Effector memory CD4-positive, alpha-beta T cell (primary cell): ENCODE measurements around the gene ZNF438.
"Not testable (repeated sequence)": the region's sequence is repeated elsewhere in the genome, so short reads cannot be mapped to it uniquely, and the experiment has no call there.

Experiments
- DNase-seq, 3 donors: peaks; one replicate each; pipeline ENCODE4 v3.0.0-alpha.2; 2020
- H3K27ac ChIP-seq: 2 replicates; pipeline ENCODE4 v1.7.0; 2013; ENCODE audit warnings: mild to moderate bottlenecking, low read length, moderate library complexity; ENCODE audit not compliant: insufficient read depth, poor library complexity, severe bottlenecking
- H3K27me3 ChIP-seq: replicated peaks from 2 replicates; pipeline ENCODE4 v1.7.0; 2013; ENCODE audit warnings: mild to moderate bottlenecking, low read length; ENCODE audit not compliant: insufficient read depth, control insufficient read depth, poor library complexity, severe bottlenecking
- H3K36me3 ChIP-seq: 2 replicates; pipeline ENCODE4 v1.7.0; 2013; ENCODE audit warnings: mild to moderate bottlenecking, low read length, moderate library complexity; ENCODE audit not compliant: control insufficient read depth, insufficient read depth
- H3K4me1 ChIP-seq: 2 replicates; pipeline ENCODE4 v1.7.0; 2013; ENCODE audit warnings: low read length, mild to moderate bottlenecking; ENCODE audit not compliant: control insufficient read depth, insufficient read depth, poor library complexity, severe bottlenecking
- H3K4me3 ChIP-seq: 2 replicates; pipeline ENCODE4 v1.7.0; 2013; ENCODE audit warnings: low read length, low read depth, mild to moderate bottlenecking; ENCODE audit not compliant: insufficient read depth, poor library complexity, severe bottlenecking
- H3K9me3 ChIP-seq: 2 replicates; pipeline ENCODE4 v1.7.0; 2013; ENCODE audit warnings: mild to moderate bottlenecking, low read length, moderate library complexity; ENCODE audit not compliant: control insufficient read depth

ZNF438 gene

DNA sequence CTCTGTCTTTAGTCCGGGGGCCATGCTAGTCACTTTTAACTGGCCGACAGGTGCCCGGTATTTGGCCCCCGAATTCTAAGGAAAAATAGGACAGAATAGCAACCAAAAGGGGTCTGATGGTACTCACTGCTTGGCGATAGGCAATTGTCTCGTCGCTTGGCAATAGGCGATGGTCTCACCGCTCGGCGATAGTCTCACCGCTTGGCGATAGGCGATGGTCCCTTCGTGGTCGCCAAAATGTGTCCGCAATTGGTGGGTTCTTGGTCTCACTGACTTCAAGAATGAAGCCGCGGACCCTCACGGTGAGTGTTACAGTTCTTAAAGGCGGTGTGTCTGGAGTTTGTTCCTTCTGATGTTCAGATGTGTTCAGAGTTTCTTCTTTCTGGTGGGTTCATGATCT is 130.2 kb downstream of the ZNF438 start:
- not testable (repeated sequence) for H3K4me1 ChIP-seq, H3K27me3 ChIP-seq, H3K9me3 ChIP-seq, H3K4me3 ChIP-seq, H3K36me3 ChIP-seq, DNase-seq, H3K27ac ChIP-seq

DNA sequence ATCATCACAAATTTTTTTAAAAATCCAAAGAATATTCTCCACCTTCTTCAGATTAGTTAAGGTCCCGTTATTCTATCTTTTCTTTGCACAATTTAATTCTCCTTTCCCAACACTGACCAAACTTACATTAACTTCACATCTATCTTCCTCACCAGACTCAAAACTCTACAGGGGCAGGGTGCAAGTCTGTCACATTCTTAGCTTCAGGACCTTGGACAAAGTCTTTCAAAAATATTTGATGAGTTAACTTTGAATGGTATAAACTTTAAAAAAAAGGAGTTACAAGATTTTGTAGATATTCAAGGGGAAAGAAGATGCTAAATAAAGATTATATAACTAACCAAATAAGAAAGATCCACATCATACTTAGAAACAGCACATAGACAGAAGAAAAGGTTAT is 132.7 kb downstream of the ZNF438 start:
- Histone ChIP-seq H3K27me3 (no peaks in the 10 kb centered on the region), H3K36me3 (no peaks in the 10 kb centered on the region), H3K4me1 (no peaks in the 10 kb centered on the region), H3K9me3 (no peaks in the 10 kb centered on the region), H3K27ac (no peak overlapping the region), H3K4me3 (no peak overlapping the region)
- no peak for DNase-seq

- Histone ChIP-seq H3K4me3 (no peak overlapping the region), H3K27me3 (no peaks in the 10 kb centered on the region), H3K4me1 (no peaks in the 10 kb centered on the region), H3K36me3 (no peaks in the 10 kb centered on the region), H3K27ac (no peak overlapping the region), H3K9me3 (no peaks in the 10 kb centered on the region)
- no peak for DNase-seq
Observed at GRCh38 chr10:30897547-30897946, 134.1 kb downstream of the ZNF438 start.

DNA sequence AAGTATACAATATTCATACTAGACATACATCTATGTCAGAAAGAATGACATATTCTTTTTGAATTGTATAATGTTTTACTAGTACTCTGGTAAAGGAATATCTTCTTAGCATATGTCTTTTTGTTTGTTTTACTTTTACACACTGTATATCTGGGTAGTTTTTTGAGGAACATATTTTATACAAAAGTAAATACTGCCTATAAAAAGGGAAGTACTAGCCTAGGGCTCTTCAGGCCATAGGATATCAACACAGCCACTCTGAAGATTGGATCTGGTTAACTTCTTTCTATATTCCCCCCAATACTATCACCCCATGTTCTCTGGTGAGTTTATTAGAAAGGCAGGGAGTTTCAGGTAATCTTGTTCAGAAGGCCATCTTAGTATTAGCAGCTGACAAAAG is 134.6 kb downstream of the ZNF438 start:
- Histone ChIP-seq H3K4me3 (no peak overlapping the region), H3K9me3 (no peaks in the 10 kb centered on the region), H3K27me3 (no peaks in the 10 kb centered on the region), H3K27ac (no peak overlapping the region), H3K4me1 (no peaks in the 10 kb centered on the region), H3K36me3 (no peaks in the 10 kb centered on the region)
- no peak for DNase-seq

GRCh38 chr10:30894221-30894620 is 137.4 kb downstream of the ZNF438 start:
- no peaks in the 10 kb centered on the region for H3K9me3 ChIP-seq
- H3K27ac ChIP-seq: no peak overlapping the region
- no peak overlapping the region for H3K4me3 ChIP-seq
- no peak for DNase-seq
- H3K4me1 ChIP-seq: no peaks in the 10 kb centered on the region
- H3K36me3 ChIP-seq: no peaks in the 10 kb centered on the region
- no peaks in the 10 kb centered on the region for H3K27me3 ChIP-seq

GRCh38 chr10:30893208-30893607 is 138.5 kb downstream of the ZNF438 start:
- Histone ChIP-seq H3K27me3 (no peaks in the 10 kb centered on the region), H3K36me3 (no peaks in the 10 kb centered on the region), H3K4me3 (no peak overlapping the region), H3K9me3 (no peaks in the 10 kb centered on the region), H3K4me1 (no peaks in the 10 kb centered on the region), H3K27ac (no peak overlapping the region)
- no peak for DNase-seq

DNA sequence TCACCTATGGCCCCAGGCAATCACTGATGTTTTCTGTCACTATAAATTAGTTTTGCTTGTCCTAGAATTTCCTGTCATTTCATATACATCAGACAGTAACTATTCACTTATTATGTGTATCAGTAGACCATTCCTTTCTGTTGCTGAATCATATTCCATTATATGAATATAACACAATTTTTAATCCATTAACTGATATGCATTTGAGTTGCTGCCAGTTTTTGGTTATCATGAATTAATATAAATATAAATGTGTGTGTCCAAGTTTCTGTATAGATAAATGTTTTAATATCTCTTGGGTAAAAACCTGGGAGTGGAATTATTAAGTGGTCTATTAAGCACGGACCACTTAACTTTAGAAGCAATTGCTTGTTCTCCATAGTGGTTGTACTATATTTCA is 143.8 kb downstream of the ZNF438 start:
- H3K9me3 ChIP-seq: no peaks in the 10 kb centered on the region
- no peaks in the 10 kb centered on the region for H3K36me3 ChIP-seq
- H3K4me1 ChIP-seq: no peaks in the 10 kb centered on the region
- no peak for DNase-seq
- H3K27ac ChIP-seq: no peak overlapping the region
- H3K4me3 ChIP-seq: no peak overlapping the region
- H3K27me3 ChIP-seq: no peaks in the 10 kb centered on the region

DNA sequence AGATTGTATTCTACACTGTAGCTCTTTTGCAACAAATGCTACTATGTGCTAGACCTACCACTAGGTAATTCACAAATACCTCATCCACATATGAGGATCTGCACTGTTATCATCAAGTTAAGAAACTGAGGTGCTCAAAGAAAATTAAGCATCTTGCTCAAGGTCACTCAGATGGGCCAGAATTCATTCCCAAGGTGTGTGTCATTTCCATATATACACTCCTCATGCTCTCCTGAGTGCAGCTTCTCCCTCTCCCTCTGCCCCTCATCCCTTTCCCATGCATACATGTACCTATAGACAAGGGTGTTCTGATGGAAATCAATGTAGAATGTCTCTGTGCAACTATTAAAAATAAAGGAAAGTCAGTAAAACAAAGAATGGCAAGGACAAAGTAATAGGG is 146.2 kb downstream of the ZNF438 start:
- Histone ChIP-seq H3K4me1 (no peaks in the 10 kb centered on the region), H3K4me3 (no peak overlapping the region), H3K27ac (no peak overlapping the region), H3K27me3 (no peaks in the 10 kb centered on the region), H3K36me3 (no peaks in the 10 kb centered on the region), H3K9me3 (no peaks in the 10 kb centered on the region)
- DNase-seq: no peak

DNA sequence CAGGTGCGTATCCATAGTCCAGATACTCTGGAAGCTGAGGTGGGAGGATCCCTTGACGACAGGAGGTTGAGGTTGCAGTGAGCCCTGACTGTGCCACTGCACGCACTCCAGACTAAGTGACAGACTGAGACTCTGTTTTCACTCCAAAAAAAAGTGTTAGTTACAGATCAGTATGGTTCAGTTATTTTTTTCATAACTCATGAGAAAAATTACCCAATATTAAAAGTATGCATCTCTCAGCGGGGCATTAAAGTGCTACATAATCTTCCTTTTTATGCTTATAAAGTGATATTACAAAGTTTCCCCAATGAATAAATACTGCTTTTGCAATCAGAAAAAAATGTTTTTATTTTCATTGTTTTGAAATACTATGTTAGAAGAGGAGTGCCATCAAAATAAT is 147.9 kb downstream of the ZNF438 start:
- no peaks in the 10 kb centered on the region for H3K27me3 ChIP-seq
- H3K4me3 ChIP-seq: no peak overlapping the region
- H3K27ac ChIP-seq: no peak overlapping the region
- no peaks in the 10 kb centered on the region for H3K9me3 ChIP-seq
- H3K36me3 ChIP-seq: no peaks in the 10 kb centered on the region
- no peaks in the 10 kb centered on the region for H3K4me1 ChIP-seq
- no peak for DNase-seq

DNA sequence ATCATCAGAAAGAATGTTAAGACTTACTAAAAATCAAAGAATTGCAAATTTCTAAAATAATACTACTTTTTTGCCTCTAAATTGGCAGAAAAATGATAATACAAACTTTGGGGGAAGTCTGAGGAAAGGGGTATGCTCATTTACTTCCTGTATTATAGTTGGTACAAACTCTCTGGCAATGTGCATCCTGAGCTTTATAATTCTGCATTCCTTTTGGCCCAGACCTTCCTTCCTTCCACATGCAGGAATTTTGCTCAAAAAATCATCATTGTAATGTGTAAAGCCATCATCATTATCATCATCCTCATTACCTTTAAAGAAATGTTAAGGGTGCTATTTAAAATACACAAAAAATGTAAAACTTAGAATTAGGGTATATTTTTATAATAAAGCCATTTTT is 148.5 kb downstream of the ZNF438 start:
- DNase-seq: no peak
- Histone ChIP-seq H3K4me1 (no peaks in the 10 kb centered on the region), H3K4me3 (no peak overlapping the region), H3K27me3 (no peaks in the 10 kb centered on the region), H3K27ac (no peak overlapping the region), H3K36me3 (no peaks in the 10 kb centered on the region), H3K9me3 (no peaks in the 10 kb centered on the region)

- no peak for DNase-seq
- Histone ChIP-seq H3K27me3 (no peaks in the 10 kb centered on the region), H3K9me3 (no peaks in the 10 kb centered on the region), H3K4me3 (no peak overlapping the region), H3K27ac (no peak overlapping the region), H3K4me1 (no peaks in the 10 kb centered on the region), H3K36me3 (no peaks in the 10 kb centered on the region)
Observed at GRCh38 chr10:30882281-30882680, 149.4 kb downstream of the ZNF438 start.
